Thoracic aorta (tissue), 2 donors: ENCODE data around the gene TBCE. TPM values are rescaled to one million over a fixed set of nuclear protein-coding genes. Genes with fewer than 3 reads are reported as not detected.

ENCODE experiments used
- ATAC-seq: fragments of 150-250 bp; one replicate; pipeline ENCODE4 v1.8.0; 2017; ENCODE audit warnings: low read depth; ENCODE audit not compliant: insufficient number of reproducible peaks, low FRiP score
- DNase-seq: peaks from one replicate; pipeline ENCODE4 v3.0.0-alpha.2; 2020; ENCODE audit warnings: low spot score
- H3K27ac ChIP-seq, 2 donors: fragments of 200-600 bp; sonication (generic); 1 replicate in 1 of 2; 2 replicates in 1 of 2; pipeline ENCODE4 v1.5.1; 2016; ENCODE audit warnings: mild to moderate bottlenecking in 2 of 2, moderate library complexity in 2 of 2
- H3K27me3 ChIP-seq: fragments of 200-600 bp; sonication (generic); replicated peaks from 2 replicates; pipeline ENCODE4 v1.6.0; 2016; ENCODE audit warnings: mild to moderate bottlenecking; ENCODE audit not compliant: insufficient read depth
- H3K36me3 ChIP-seq: fragments of 200-600 bp; sonication (generic); one replicate; pipeline ENCODE4 v1.5.1; 2016
- H3K4me1 ChIP-seq, 2 donors: fragments of 200-600 bp; sonication (generic); 1 replicate in 1 of 2; 2 replicates in 1 of 2; pipeline versions ENCODE4 v1.5.1 to v1.6.0; 2016; ENCODE audit warnings: low read depth in 2 of 2, mild to moderate bottlenecking in 1 of 2; ENCODE audit not compliant: control insufficient read depth in 1 of 2
- H3K4me3 ChIP-seq: fragments of 200-600 bp; sonication (generic); 2 replicates; pipeline ENCODE4 v1.5.1; 2016; ENCODE audit warnings: mild to moderate bottlenecking
- H3K9me3 ChIP-seq: fragments of 200-600 bp; sonication (generic); 2 replicates; pipeline ENCODE4 v1.5.1; 2016
- CTCF ChIP-seq: fragments of 200-600 bp; sonication (generic); IDR thresholded peaks from one replicate; pipeline ENCODE4 v1.5.1; 2019; ENCODE audit warnings: antibody characterized with exemption
- total RNA-seq, 2 donors: library from RNA; depleted of rRNA; stranded (reverse); fragments of >200 nt; gene quantifications; one replicate each; pipeline versions ENCODE4 v1.1.0 to v1.2.3, GENCODE V29; 2016

The TBCE gene
- total RNA-seq, 2 donors from 2014 or later, result 16.9 to 30.1 TPM

GRCh38 chr1:235434001-235434400 lies 66.8 kb downstream of the TBCE start:
- Histone ChIP-seq H3K36me3 (peaks cover 25% of the 10 kb centered on the region), H3K9me3 (no peaks in the 10 kb centered on the region), H3K4me3 (no peak overlapping the region), H3K27me3 (no peaks in the 10 kb centered on the region), H3K4me1 (peaks cover 10 to 11% of the 10 kb centered on the region in 2 donors), H3K27ac (no peak overlapping the region)
- no peak for TF ChIP-seq CTCF
- ATAC-seq, result no peak
- DNase-seq, result no peak

- ATAC-seq (no peak), DNase-seq (no peak)
- TF ChIP-seq CTCF, result no peak
- no peaks in the 10 kb centered on the region for H3K9me3 ChIP-seq
- H3K27me3 ChIP-seq, result no peaks in the 10 kb centered on the region
- H3K4me3 ChIP-seq, result no peak overlapping the region
- no peak overlapping the region for H3K27ac ChIP-seq
- H3K36me3 ChIP-seq, result peaks cover 65% of the 10 kb centered on the region
- H3K4me1 ChIP-seq, result no peaks in the 10 kb centered on the region
Observed at GRCh38 chr1:235441159-235441685, 74.0 kb downstream of the TBCE start.

GRCh38 chr1:235442788-235443429 lies 75.7 kb downstream of the TBCE start:
- H3K4me3 ChIP-seq, result no peak overlapping the region
- H3K27me3 ChIP-seq, result no peaks in the 10 kb centered on the region
- TF ChIP-seq CTCF, result no peak
- DNase-seq, result no peak
- H3K36me3 ChIP-seq, result peaks cover 69% of the 10 kb centered on the region
- H3K4me1 ChIP-seq, result no peaks in the 10 kb centered on the region
- peak overlapping the region in 1 of 2 donors; percentile 31 for H3K27ac ChIP-seq
- H3K9me3 ChIP-seq, result no peaks in the 10 kb centered on the region
- no peak for ATAC-seq

GRCh38 chr1:235448616-235449015 lies 81.4 kb downstream of the TBCE start:
- ATAC-seq (no peak), DNase-seq (no peak)
- H3K36me3 ChIP-seq, result peaks cover 57% of the 10 kb centered on the region
- H3K4me1 ChIP-seq, result no peaks in the 10 kb centered on the region
- no peaks in the 10 kb centered on the region for H3K27me3 ChIP-seq
- no peak overlapping the region for H3K27ac ChIP-seq
- TF ChIP-seq CTCF, result no peak
- H3K9me3 ChIP-seq, result no peaks in the 10 kb centered on the region
- no peak overlapping the region for H3K4me3 ChIP-seq

GRCh38 chr1:235450433-235450832 lies 83.2 kb downstream of the TBCE start:
- H3K27ac ChIP-seq, result no peak overlapping the region
- no peaks in the 10 kb centered on the region for H3K9me3 ChIP-seq
- H3K27me3 ChIP-seq, result no peaks in the 10 kb centered on the region
- no peak overlapping the region for H3K4me3 ChIP-seq
- TF ChIP-seq CTCF, result no peak
- ATAC-seq (no peak), DNase-seq (no peak)
- H3K4me1 ChIP-seq, result no peaks in the 10 kb centered on the region
- H3K36me3 ChIP-seq, result peaks cover 43% of the 10 kb centered on the region
